Measurements from ENCODE around the gene GAREM1.

DNA sequence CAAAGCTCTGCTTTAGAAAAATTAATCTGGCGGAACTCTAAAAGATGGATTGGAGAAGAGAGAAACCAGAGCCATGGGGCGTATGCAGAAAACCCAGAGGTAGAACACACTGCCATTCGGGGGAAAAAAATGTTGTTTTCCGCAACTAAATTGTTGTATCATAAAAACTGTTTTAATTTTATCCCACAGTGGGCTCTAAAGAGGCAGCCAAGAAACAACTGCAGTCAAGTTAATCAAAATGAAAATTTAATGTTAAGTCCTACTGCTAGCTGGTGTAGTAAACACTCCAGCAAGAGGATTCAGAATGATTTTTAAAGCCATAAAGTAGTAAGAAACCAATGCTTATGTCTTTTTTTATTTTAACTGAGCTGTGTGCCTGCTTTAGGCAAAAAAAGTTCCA lies 69.1 kb downstream of the GAREM1 start:
- TF ChIP-seq CTCF (IDR thresholded peaks at IDR 0.05; ENCODE audit: low read depth, low read length, missing input control) = no peak
- no peak for TF ChIP-seq NR2F2 (IDR thresholded peaks at IDR 0.05)
- no peak for TF ChIP-seq MAX (IDR thresholded peaks at IDR 0.05)
- TF ChIP-seq SP1 (IDR thresholded peaks at IDR 0.05) = no peak
- TF ChIP-seq REST (IDR thresholded peaks at IDR 0.05) = no peak
- no peak for TF ChIP-seq EGR1 (IDR thresholded peaks at IDR 0.05; ENCODE audit: low read depth in 2 of 2)
- TF ChIP-seq ZBTB33 (IDR thresholded peaks at IDR 0.05) = no peak
- no peak for TF ChIP-seq GABPA (IDR thresholded peaks at IDR 0.05 in 1 of 2, conservative IDR thresholded peaks at IDR 0.05 in 1 of 2)
- TF ChIP-seq TAF1 (conservative IDR thresholded peaks at IDR 0.05) = no peak
